Neural progenitor cell (in vitro differentiated cells): ENCODE data around the gene TTC1. TPM values are rescaled to one million over a fixed set of nuclear protein-coding genes. Genes with fewer than 3 reads are reported as not detected.

Experiments used
- DNase-seq: peaks from one replicate; pipeline ENCODE4 v3.0.0-alpha.2; 2016; ENCODE audit warnings: low spot score
- H2AFZ ChIP-seq: fragments of 200-600 bp; sonication (generic); replicated peaks from 2 replicates; pipeline ENCODE4 v1.6.1; 2016; ENCODE audit warnings: antibody characterized with exemption
- H3F3A ChIP-seq: fragments of 200-600 bp; sonication (generic); 2 replicates; pipeline ENCODE4 v1.6.1; 2016; ENCODE audit warnings: antibody characterized with exemption, low read depth
- H3K27ac ChIP-seq: fragments of 200-600 bp; sonication (generic); 2 replicates; pipeline ENCODE4 v1.5.1; 2016; ENCODE audit warnings: mild to moderate bottlenecking
- H3K27me3 ChIP-seq: fragments of 200-600 bp; sonication (generic); 2 replicates; pipeline ENCODE4 v1.6.1; 2016; ENCODE audit warnings: mild to moderate bottlenecking, moderate library complexity
- H3K36me3 ChIP-seq: fragments of 200-600 bp; sonication (generic); 2 replicates; pipeline ENCODE4 v1.5.1; 2016
- H3K4me1 ChIP-seq: fragments of 200-600 bp; sonication (generic); 2 replicates; pipeline ENCODE4 v1.6.1; 2016; ENCODE audit warnings: mixed run types
- H3K4me2 ChIP-seq: fragments of 200-600 bp; sonication (generic); 2 replicates; pipeline ENCODE4 v1.6.1; 2016
- H3K4me3 ChIP-seq: fragments of 200-600 bp; sonication (generic); 2 replicates; pipeline ENCODE4 v1.5.1; 2016
- H3K79me2 ChIP-seq: fragments of 200-600 bp; sonication (generic); 2 replicates; pipeline ENCODE4 v1.6.1; 2016; ENCODE audit warnings: low read depth
- H3K9ac ChIP-seq: fragments of 200-600 bp; sonication (generic); 2 replicates; pipeline ENCODE4 v1.6.1; 2016
- H3K9me3 ChIP-seq: fragments of 200-600 bp; sonication (generic); 2 replicates; pipeline ENCODE4 v1.5.1; 2016; ENCODE audit warnings: low read depth
- H4K20me1 ChIP-seq: fragments of 200-600 bp; sonication (generic); 2 replicates; pipeline ENCODE4 v1.6.1; 2016; ENCODE audit warnings: low read depth
- H3K27ac Mint-ChIP-seq: 3 replicates; pipeline ENCODE4 v1.8.0; 2021; ENCODE audit warnings: mixed read lengths
- H3K27me3 Mint-ChIP-seq: 2 replicates; pipeline ENCODE4 v1.8.0; 2022; ENCODE audit warnings: low read depth, mild to moderate bottlenecking, inconsistent platforms, moderate library complexity, mixed read lengths; ENCODE audit not compliant: insufficient read depth
- H3K36me3 Mint-ChIP-seq: 3 replicates; pipeline ENCODE4 v1.8.0; 2021; ENCODE audit warnings: mixed read lengths
- H3K4me1 Mint-ChIP-seq: 3 replicates; pipeline ENCODE4 v1.8.0; 2021; ENCODE audit warnings: mixed read lengths
- H3K4me3 Mint-ChIP-seq: 3 replicates; pipeline ENCODE4 v1.8.0; 2021; ENCODE audit warnings: mild to moderate bottlenecking, moderate library complexity, mixed read lengths
- H3K9me3 Mint-ChIP-seq: 3 replicates; pipeline ENCODE4 v1.8.0; 2020; ENCODE audit warnings: mixed read lengths
- EZH2 ChIP-seq: fragments of 200-600 bp; sonication (generic); IDR thresholded peaks from 2 replicates; pipeline ENCODE4 v1.6.1; 2017; ENCODE audit warnings: antibody characterized with exemption, mild to moderate bottlenecking, moderate library complexity
- EZH2phosphoT487 ChIP-seq: fragments of 200-600 bp; sonication (generic); IDR thresholded peaks from 2 replicates; pipeline ENCODE4 v1.6.1; 2017; ENCODE audit warnings: antibody characterized with exemption
- total RNA-seq: library from RNA; depleted of rRNA; stranded (reverse); fragments of >200 nt; gene quantifications from 2 replicates; pipeline ENCODE4 v1.2.3, GENCODE V29; 2015; ENCODE audit warnings: low replicate concordance
- TF ChIP-seq, protein P1 (sequence below): fragments of 200-600 bp; sonication (generic); IDR thresholded peaks from 2 replicates; pipeline ENCODE4 v1.5.1; 2017; ENCODE audit warnings: antibody characterized with exemption, mild to moderate bottlenecking

Gene TTC1
- total RNA-seq, 1 donor from 2014 or later: 50.0 TPM

GRCh38 chr5:159978358-159978757 lies 30.6 kb upstream of the TTC1 start:
- H4K20me1 ChIP-seq: no peaks in the 10 kb centered on the region
- peaks cover 11% of the 10 kb centered on the region for H3F3A ChIP-seq
- Mint-ChIP-seq H3K36me3 (no peaks in the 10 kb centered on the region), H3K4me1 (peaks cover 8% of the 10 kb centered on the region), H3K27ac (no peak overlapping the region), H3K9me3 (peaks cover 2% of the 10 kb centered on the region), H3K27me3 (peaks cover 16% of the 10 kb centered on the region), H3K4me3 (no peak overlapping the region)
- DNase-seq: peak; percentile 76
- H3K4me1 ChIP-seq: peaks cover 5% of the 10 kb centered on the region
- H3K27me3 ChIP-seq: peaks cover 50% of the 10 kb centered on the region
- no peaks in the 10 kb centered on the region for H3K79me2 ChIP-seq
- H3K9me3 ChIP-seq: no peaks in the 10 kb centered on the region
- H3K9ac ChIP-seq: no peak overlapping the region
- H3K4me3 ChIP-seq: no peak overlapping the region
- H3K4me2 ChIP-seq: peak overlapping the region; percentile 42
- no peak overlapping the region for H3K27ac ChIP-seq
- H3K36me3 ChIP-seq: no peaks in the 10 kb centered on the region
- no peak overlapping the region for H2AFZ ChIP-seq
- TF ChIP-seq EZH2: no peak

DNA sequence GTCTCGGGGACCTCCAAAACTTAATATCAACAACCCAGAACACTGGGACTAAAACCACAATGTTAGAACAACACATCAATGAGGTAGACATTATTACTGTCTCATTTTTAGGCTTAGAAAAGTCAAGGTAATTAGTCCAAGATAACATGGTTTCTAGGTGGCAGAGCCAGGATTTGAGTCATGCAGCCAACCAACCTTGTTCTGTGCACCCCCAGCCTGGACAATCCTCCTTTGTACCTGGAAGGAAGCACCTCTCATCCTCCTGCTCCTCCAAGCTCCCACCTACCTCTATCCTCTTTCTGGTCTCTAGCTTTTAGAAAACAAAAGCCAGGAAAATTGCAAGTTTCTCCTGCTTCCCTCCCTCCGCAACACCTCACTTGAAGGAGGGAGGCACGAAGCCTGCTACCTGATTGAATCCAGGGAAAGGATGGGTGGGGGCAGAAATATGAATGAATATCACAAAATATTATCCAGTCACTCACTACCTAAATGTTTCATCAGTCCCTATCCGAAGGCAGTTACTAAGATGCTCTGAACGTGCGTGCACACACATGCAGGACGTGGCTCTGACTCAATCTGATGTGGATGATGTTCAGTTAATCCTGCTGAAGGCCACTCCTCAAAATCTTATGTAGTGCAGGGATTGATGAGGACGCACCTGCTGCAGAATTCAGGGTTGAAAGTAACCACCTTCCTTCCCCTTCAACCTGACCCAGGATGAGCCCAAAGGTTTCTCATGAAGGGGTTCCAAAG lies 26.3 kb upstream of the TTC1 start:
- peaks cover 11% of the 10 kb centered on the region for H3F3A ChIP-seq
- H3K9ac ChIP-seq: no peak overlapping the region
- no peaks in the 10 kb centered on the region for H3K36me3 ChIP-seq
- peaks cover 64% of the 10 kb centered on the region for H3K27me3 ChIP-seq
- H4K20me1 ChIP-seq: no peaks in the 10 kb centered on the region
- H3K4me1 Mint-ChIP-seq: peaks cover 8% of the 10 kb centered on the region
- H3K9me3 Mint-ChIP-seq: no peaks in the 10 kb centered on the region
- no peaks in the 10 kb centered on the region for H3K36me3 Mint-ChIP-seq
- H3K27me3 Mint-ChIP-seq: peaks cover 15% of the 10 kb centered on the region
- TF ChIP-seq EZH2phosphoT487 (no peak), EZH2 (no peak)
- TF ChIP-seq, protein P1, sequence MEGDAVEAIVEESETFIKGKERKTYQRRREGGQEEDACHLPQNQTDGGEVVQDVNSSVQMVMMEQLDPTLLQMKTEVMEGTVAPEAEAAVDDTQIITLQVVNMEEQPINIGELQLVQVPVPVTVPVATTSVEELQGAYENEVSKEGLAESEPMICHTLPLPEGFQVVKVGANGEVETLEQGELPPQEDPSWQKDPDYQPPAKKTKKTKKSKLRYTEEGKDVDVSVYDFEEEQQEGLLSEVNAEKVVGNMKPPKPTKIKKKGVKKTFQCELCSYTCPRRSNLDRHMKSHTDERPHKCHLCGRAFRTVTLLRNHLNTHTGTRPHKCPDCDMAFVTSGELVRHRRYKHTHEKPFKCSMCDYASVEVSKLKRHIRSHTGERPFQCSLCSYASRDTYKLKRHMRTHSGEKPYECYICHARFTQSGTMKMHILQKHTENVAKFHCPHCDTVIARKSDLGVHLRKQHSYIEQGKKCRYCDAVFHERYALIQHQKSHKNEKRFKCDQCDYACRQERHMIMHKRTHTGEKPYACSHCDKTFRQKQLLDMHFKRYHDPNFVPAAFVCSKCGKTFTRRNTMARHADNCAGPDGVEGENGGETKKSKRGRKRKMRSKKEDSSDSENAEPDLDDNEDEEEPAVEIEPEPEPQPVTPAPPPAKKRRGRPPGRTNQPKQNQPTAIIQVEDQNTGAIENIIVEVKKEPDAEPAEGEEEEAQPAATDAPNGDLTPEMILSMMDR: no peak
- H3K79me2 ChIP-seq: no peaks in the 10 kb centered on the region
- H3K9me3 ChIP-seq: no peaks in the 10 kb centered on the region
- H3K4me2 ChIP-seq: no peak overlapping the region
- no peak overlapping the region for H3K4me3 ChIP-seq
- no peak overlapping the region for H3K4me3 Mint-ChIP-seq
- DNase-seq: no peak
- H3K4me1 ChIP-seq: peaks cover 5% of the 10 kb centered on the region
- no peak overlapping the region for H2AFZ ChIP-seq
- H3K27ac ChIP-seq: no peak overlapping the region
- H3K27ac Mint-ChIP-seq: no peak overlapping the region

GRCh38 chr5:159987031-159987674 lies 21.8 kb upstream of the TTC1 start:
- H3K36me3 Mint-ChIP-seq: no peaks in the 10 kb centered on the region
- Histone ChIP-seq H2AFZ (peak overlapping the region; percentile 89), H3K27me3 (peaks cover 55% of the 10 kb centered on the region), H4K20me1 (no peaks in the 10 kb centered on the region), H3K79me2 (no peaks in the 10 kb centered on the region), H3F3A (no peaks in the 10 kb centered on the region), H3K9me3 (no peaks in the 10 kb centered on the region), H3K4me3 (peak overlapping the region; percentile 57), H3K4me2 (peak overlapping the region; percentile 87), H3K36me3 (no peaks in the 10 kb centered on the region), H3K27ac (no peak overlapping the region), H3K4me1 (no peaks in the 10 kb centered on the region), H3K9ac (no peak overlapping the region)
- DNase-seq: peak; percentile 88
- H3K27me3 Mint-ChIP-seq: peaks cover 16% of the 10 kb centered on the region
- no peak overlapping the region for H3K27ac Mint-ChIP-seq
- no peaks in the 10 kb centered on the region for H3K4me1 Mint-ChIP-seq
- TF ChIP-seq, protein P1: peak; percentile 78
- TF ChIP-seq EZH2phosphoT487 (peak; percentile 42), EZH2 (peak; percentile 71)
- H3K9me3 Mint-ChIP-seq: peaks cover 9% of the 10 kb centered on the region
- peak overlapping the region; percentile 68 for H3K4me3 Mint-ChIP-seq

- H3K4me3 Mint-ChIP-seq: no peak overlapping the region
- H3F3A ChIP-seq: no peaks in the 10 kb centered on the region
- no peaks in the 10 kb centered on the region for H3K79me2 ChIP-seq
- H3K9ac ChIP-seq: no peak overlapping the region
- peaks cover 10% of the 10 kb centered on the region for H3K27me3 Mint-ChIP-seq
- H3K9me3 Mint-ChIP-seq: peaks cover 11% of the 10 kb centered on the region
- H3K36me3 ChIP-seq: no peaks in the 10 kb centered on the region
- H3K9me3 ChIP-seq: no peaks in the 10 kb centered on the region
- no peak overlapping the region for H3K27ac Mint-ChIP-seq
- TF ChIP-seq EZH2phosphoT487 (no peak), EZH2 (no peak)
- TF ChIP-seq, protein P1: no peak
- no peak for DNase-seq
- H4K20me1 ChIP-seq: no peaks in the 10 kb centered on the region
- H3K27ac ChIP-seq: no peak overlapping the region
- no peaks in the 10 kb centered on the region for H3K4me1 ChIP-seq
- no peak overlapping the region for H2AFZ ChIP-seq
- H3K4me3 ChIP-seq: no peak overlapping the region
- no peaks in the 10 kb centered on the region for H3K36me3 Mint-ChIP-seq
- peaks cover 34% of the 10 kb centered on the region for H3K27me3 ChIP-seq
- no peak overlapping the region for H3K4me2 ChIP-seq
- no peaks in the 10 kb centered on the region for H3K4me1 Mint-ChIP-seq
Observed at GRCh38 chr5:159990506-159990905, 18.4 kb upstream of the TTC1 start.
